ENCODE measurements around the gene DYNC2LI1. TPM values are rescaled to one million over a fixed set of nuclear protein-coding genes. Genes with fewer than 3 reads are reported as not detected.

The DYNC2LI1 gene
- total and polyA plus RNA-seq, 2 donors (not counting 1 experiment from before 2014, with no cell fraction given): 3.8 to 11.4 TPM

GRCh38 chr2:43803113-43803512 lies 29.3 kb downstream of the DYNC2LI1 start:
- Histone ChIP-seq H3K9ac (ENCODE audit: low read length) (no peak overlapping the region), H3K4me1 (ENCODE audit: control insufficient read depth in 2 of 2, insufficient read depth in 2 of 2, low read length in 2 of 2) (no peaks in the 10 kb centered on the region), H2AFZ (ENCODE audit: insufficient read depth, low read depth, low read length, poor library complexity, severe bottlenecking) (no peak overlapping the region), H3K27me3 (replicated peaks in 1 of 4; ENCODE audit: control extremely low read depth in 1 of 4, control insufficient read depth in 3 of 4, insufficient read depth in 4 of 4, low read length in 3 of 4) (no peaks in the 10 kb centered on the region), H3K27ac (ENCODE audit: low read length in 2 of 2) (no peak overlapping the region), H4K20me1 (ENCODE audit: control insufficient read depth, insufficient read depth, low read length, poor library complexity, severe bottlenecking) (no peaks in the 10 kb centered on the region), H3K36me3 (replicated peaks in 1 of 2; ENCODE audit: control extremely low read depth in 1 of 2, control insufficient read depth in 1 of 2, extremely low read depth in 1 of 2, insufficient read depth in 2 of 2, low read length in 1 of 2) (peaks cover 0 to 3% of the 10 kb centered on the region in 2 experiments), H3K79me2 (ENCODE audit: control insufficient read depth, insufficient read depth, low read length) (no peaks in the 10 kb centered on the region), H3K9me3 (ENCODE audit: control extremely low read depth in 1 of 3, control insufficient read depth in 2 of 3, insufficient read depth in 1 of 3, low read length in 2 of 3) (no peaks in the 10 kb centered on the region), H3K4me2 (replicated peaks; ENCODE audit: low read depth, low read length, poor library complexity, severe bottlenecking) (no peak overlapping the region), H3K4me3 (ENCODE audit: control extremely low read depth in 1 of 5, extremely low read depth in 1 of 5, insufficient read depth in 1 of 5, low read depth in 2 of 5, low read length in 4 of 5) (no peak overlapping the region)
- POLR2A ChIA-PET: no interaction called here
- DNase-seq: no peak
- TF ChIP-seq CTCF (IDR thresholded peaks at IDR 0.05) (no peak), EZH2 (IDR thresholded peaks at IDR 0.05; ENCODE audit: borderline replicate concordance, insufficient read depth, low read depth, low read length, poor library complexity, severe bottlenecking) (no peak)
- Mint-ChIP-seq H3K9me3 (ENCODE audit: insufficient read depth) (no peaks in the 10 kb centered on the region), H3K27me3 (no peaks in the 10 kb centered on the region), H3K27ac (no peak overlapping the region), H3K4me1 (no peaks in the 10 kb centered on the region), H3K4me3 (no peak overlapping the region)
- intact Hi-C loops (cut with micrococcal nuclease): no loop called here
- CTCF ChIA-PET: no interaction called here
- no CpG with 5 or more reads among the region's 1 CpG for WGBS (ENCODE audit: insufficient coverage)
- ATAC-seq (ENCODE audit: low read depth): no peak

GRCh38 chr2:43806719-43807031 lies 32.8 kb downstream of the DYNC2LI1 start:
- H3K4me2 ChIP-seq (replicated peaks; ENCODE audit: low read depth, low read length, poor library complexity, severe bottlenecking): no peak overlapping the region
- Mint-ChIP-seq H3K4me3 (no peak overlapping the region), H3K9me3 (ENCODE audit: insufficient read depth) (no peaks in the 10 kb centered on the region), H3K27ac (no peak overlapping the region), H3K27me3 (no peaks in the 10 kb centered on the region), H3K4me1 (no peaks in the 10 kb centered on the region)
- H3K4me3 ChIP-seq (ENCODE audit: control extremely low read depth in 1 of 5, extremely low read depth in 1 of 5, insufficient read depth in 1 of 5, low read depth in 2 of 5, low read length in 4 of 5): no peak overlapping the region
- no peaks in the 10 kb centered on the region for H3K79me2 ChIP-seq (ENCODE audit: control insufficient read depth, insufficient read depth, low read length)
- TF ChIP-seq CTCF (IDR thresholded peaks at IDR 0.05): no peak
- no peak for TF ChIP-seq EZH2 (IDR thresholded peaks at IDR 0.05; ENCODE audit: borderline replicate concordance, insufficient read depth, low read depth, low read length, poor library complexity, severe bottlenecking)
- no peak for ATAC-seq (ENCODE audit: low read depth)
- H4K20me1 ChIP-seq (ENCODE audit: control insufficient read depth, insufficient read depth, low read length, poor library complexity, severe bottlenecking): no peaks in the 10 kb centered on the region
- no peaks in the 10 kb centered on the region for H3K9me3 ChIP-seq (ENCODE audit: control extremely low read depth in 1 of 3, control insufficient read depth in 2 of 3, insufficient read depth in 1 of 3, low read length in 2 of 3)
- no peak overlapping the region for H3K9ac ChIP-seq (ENCODE audit: low read length)
- WGBS (ENCODE audit: insufficient coverage): no CpG with 5 or more reads among the region's 2 CpGs
- H3K4me1 ChIP-seq (ENCODE audit: control insufficient read depth in 2 of 2, insufficient read depth in 2 of 2, low read length in 2 of 2): no peaks in the 10 kb centered on the region
- CTCF ChIA-PET: no interaction called here
- no peak overlapping the region for H3K27ac ChIP-seq (ENCODE audit: low read length in 2 of 2)
- DNase-seq: no peak
- intact Hi-C loops (cut with micrococcal nuclease): no loop called here
- peaks cover 0 to 3% of the 10 kb centered on the region in 2 experiments for H3K36me3 ChIP-seq (replicated peaks in 1 of 2; ENCODE audit: control extremely low read depth in 1 of 2, control insufficient read depth in 1 of 2, extremely low read depth in 1 of 2, insufficient read depth in 2 of 2, low read length in 1 of 2)
- no peak overlapping the region for H2AFZ ChIP-seq (ENCODE audit: insufficient read depth, low read depth, low read length, poor library complexity, severe bottlenecking)
- POLR2A ChIA-PET: no interaction called here
- H3K27me3 ChIP-seq (replicated peaks in 1 of 4; ENCODE audit: control extremely low read depth in 1 of 4, control insufficient read depth in 3 of 4, insufficient read depth in 4 of 4, low read length in 3 of 4): no peaks in the 10 kb centered on the region

Measured in B cell (primary cell).